B cell (primary cell): ENCODE measurements around the gene MYH14. TPM values are rescaled to one million over a fixed set of nuclear protein-coding genes. Genes with fewer than 3 reads are reported as not detected.

Source experiments
- ATAC-seq: fragments of 200-7000 bp; cut with Tn5 transposase; one replicate; pipeline ENCODE4 v1.10.0; 2021; ENCODE audit warnings: low read depth, mild to moderate bottlenecking, moderate number of reproducible peaks, moderate library complexity
- CTCF ChIA-PET: fragments of 350-600 bp; sonication (Branson Sonifier 250); formaldehyde crosslinking; loops from one replicate; lab custom pipeline; 2021; ENCODE audit warnings: antibody characterized with exemption, inconsistent platforms; lab: Charles Lee
- POLR2A ChIA-PET: fragments of 350-600 bp; sonication (Branson Sonifier 250); formaldehyde crosslinking; loops from one replicate; lab custom pipeline; 2021; ENCODE audit warnings: antibody characterized with exemption; lab: Charles Lee
- DNase-seq: peaks from one replicate; pipeline ENCODE4 v3.0.0; 2013
- H2AFZ ChIP-seq: 2 replicates; pipeline ENCODE4 v1.6.1; 2012; ENCODE audit warnings: mild to moderate bottlenecking, low read depth, low read length; ENCODE audit not compliant: insufficient read depth, poor library complexity, severe bottlenecking
- H3K27ac ChIP-seq, 2 donors: 1 replicate in 1 of 2; 2 replicates in 1 of 2; pipeline ENCODE4 v1.5.1; 2012 to 2013; ENCODE audit warnings: low read length in 2 of 2, mild to moderate bottlenecking in 2 of 2, moderate library complexity in 1 of 2
- H3K27me3 ChIP-seq, 4 experiments: fragments of 200-600 bp in 1 of 4; sonication (generic) in 1 of 4; replicated peaks in 1 of 4; 1 replicate in 2 of 4; 2 replicates in 2 of 4; pipeline versions ENCODE4 v1.6.1 to v1.7.0; 2013 to 2016; ENCODE audit warnings: low read length in 3 of 4, mild to moderate bottlenecking in 2 of 4, mixed read lengths in 1 of 4, moderate library complexity in 1 of 4; ENCODE audit not compliant: insufficient read depth in 4 of 4, control insufficient read depth in 3 of 4; ENCODE audit errors: control extremely low read depth in 1 of 4
- H3K36me3 ChIP-seq, 2 experiments: replicated peaks in 1 of 2; 1 replicate in 1 of 2; 2 replicates in 1 of 2; pipeline versions ENCODE4 v1.6.1 to v1.7.1; 2013; ENCODE audit warnings: low read length in 1 of 2; ENCODE audit not compliant: insufficient read depth in 2 of 2, control insufficient read depth in 1 of 2; ENCODE audit errors: control extremely low read depth in 1 of 2, extremely low read depth in 1 of 2
- H3K4me1 ChIP-seq, 2 donors: fragments of 200-600 bp in 1 of 2; sonication (generic) in 1 of 2; 1 replicate in 1 of 2; 2 replicates in 1 of 2; pipeline versions ENCODE4 v1.5.1 to v1.6.1; 2013 to 2017; ENCODE audit warnings: low read length in 2 of 2; ENCODE audit not compliant: control insufficient read depth in 2 of 2, insufficient read depth in 2 of 2
- H3K4me2 ChIP-seq: replicated peaks from 2 replicates; pipeline ENCODE3; 2012; ENCODE audit warnings: mild to moderate bottlenecking, low read depth, low read length; ENCODE audit not compliant: poor library complexity, severe bottlenecking
- H3K4me3 ChIP-seq, 5 experiments: fragments of 200-600 bp in 1 of 5; sonication (generic) in 1 of 5; 1 replicate in 3 of 5; 2 replicates in 2 of 5; pipeline versions ENCODE4 v1.5.1 to v1.7.0; 2011 to 2016; ENCODE audit warnings: low read length in 4 of 5, mild to moderate bottlenecking in 4 of 5, low read depth in 2 of 5, control low read depth in 1 of 5, moderate library complexity in 1 of 5; ENCODE audit not compliant: insufficient read depth in 1 of 5; ENCODE audit errors: control extremely low read depth in 1 of 5, extremely low read depth in 1 of 5
- H3K79me2 ChIP-seq: fragments of 200-600 bp; sonication (generic); one replicate; pipeline ENCODE4 v1.6.0; 2016; ENCODE audit warnings: low read length; ENCODE audit not compliant: control insufficient read depth, insufficient read depth
- H3K9ac ChIP-seq: fragments of 200-600 bp; sonication (generic); 2 replicates; pipeline ENCODE4 v1.6.1; 2017; ENCODE audit warnings: mild to moderate bottlenecking, low read length, moderate library complexity
- H3K9me3 ChIP-seq, 3 donors: one replicate each; pipeline versions ENCODE4 v1.6.1 to v1.7.1; 2013; ENCODE audit warnings: low read length in 2 of 3; ENCODE audit not compliant: control insufficient read depth in 2 of 3, insufficient read depth in 1 of 3; ENCODE audit errors: control extremely low read depth in 1 of 3
- H4K20me1 ChIP-seq: 2 replicates; pipeline ENCODE4 v1.6.0; 2012; ENCODE audit warnings: mild to moderate bottlenecking, low read length; ENCODE audit not compliant: insufficient read depth, control insufficient read depth, poor library complexity, severe bottlenecking
- H3K27ac Mint-ChIP-seq: one replicate; pipeline ENCODE4 v1.8.0; 2021; ENCODE audit warnings: mixed read lengths
- H3K27me3 Mint-ChIP-seq: one replicate; pipeline ENCODE4 v1.8.0; 2021; ENCODE audit warnings: mixed read lengths
- H3K4me1 Mint-ChIP-seq: one replicate; pipeline ENCODE4 v1.8.0; 2021; ENCODE audit warnings: mixed read lengths
- H3K4me3 Mint-ChIP-seq: one replicate; pipeline ENCODE4 v1.8.0; 2021; ENCODE audit warnings: mixed read lengths
- H3K9me3 Mint-ChIP-seq: one replicate; pipeline ENCODE4 v1.8.0; 2022; ENCODE audit warnings: mixed read lengths; ENCODE audit not compliant: insufficient read depth
- CTCF ChIP-seq: fragments of 200-600 bp; IDR thresholded peaks from one replicate; pipeline ENCODE4 v1.8.0; 2022; ENCODE audit warnings: antibody characterized with exemption, mild to moderate bottlenecking
- EZH2 ChIP-seq: IDR thresholded peaks from 2 replicates; pipeline ENCODE4 v1.6.1; 2012; ENCODE audit warnings: borderline replicate concordance, low read depth, mild to moderate bottlenecking, moderate library complexity, low read length; ENCODE audit not compliant: insufficient read depth, poor library complexity, severe bottlenecking
- WGBS: methylation state at CpG from one replicate; pipeline ENCODE4 v1.1.5; 2013; ENCODE audit warnings: missing lambda C conversion rate; ENCODE audit not compliant: insufficient coverage; 5-methylcytosine and 5-hydroxymethylcytosine counted together
- intact Hi-C: fragments of 100-400 bp; cut with micrococcal nuclease; formaldehyde crosslinking; loops from one replicate; pipeline ENCODE4 v1.10.0; 2022
- polyA plus RNA-seq: library from polyadenylated mRNA; depleted of rRNA; stranded (reverse); fragments of >200 nt; gene quantifications from 2 replicates; pipeline ENCODE4 v1.2.3, GENCODE V29; 2012
- total RNA-seq, 2 donors: library from RNA; stranded (reverse); fragments of 120-200 nt in 1 of 2; gene quantifications; 1 replicate in 1 of 2; 2 replicates in 1 of 2; pipeline versions ENCODE4 v1.2.3 to v1.2.4, GENCODE V29; 2013 to 2022

The MYH14 gene
- total and polyA plus RNA-seq, 2 donors (not counting 1 experiment from before 2014, with no cell fraction given), result not detected

GRCh38 chr19:50266041-50266440 is 62.6 kb downstream of the MYH14 start:
- POLR2A ChIA-PET, result no interaction called here
- no peaks in the 10 kb centered on the region for H3K9me3 Mint-ChIP-seq
- H4K20me1 ChIP-seq, result no peaks in the 10 kb centered on the region
- H3K4me1 Mint-ChIP-seq, result no peaks in the 10 kb centered on the region
- H3K79me2 ChIP-seq, result no peaks in the 10 kb centered on the region
- H3K36me3 ChIP-seq, result no peaks in the 10 kb centered on the region
- H2AFZ ChIP-seq, result no peak overlapping the region
- H3K27me3 ChIP-seq, result peaks cover 0 to 7% (median 0%) of the 10 kb centered on the region in 4 experiments
- no peak overlapping the region for H3K27ac ChIP-seq
- WGBS, result 100% methylated on average over 3 of the region's 8 CpGs
- H3K9ac ChIP-seq, result no peak overlapping the region
- no peaks in the 10 kb centered on the region for H3K4me1 ChIP-seq
- ATAC-seq (no peak), DNase-seq (no peak)
- peaks cover 22% of the 10 kb centered on the region for H3K27me3 Mint-ChIP-seq
- peaks cover 0 to 21% (median 0%) of the 10 kb centered on the region in 3 donors for H3K9me3 ChIP-seq
- TF ChIP-seq EZH2, result no peak
- TF ChIP-seq CTCF, result no peak
- no peak overlapping the region for H3K4me2 ChIP-seq
- no peak overlapping the region for H3K27ac Mint-ChIP-seq
- no peak overlapping the region for H3K4me3 ChIP-seq
- intact Hi-C loops, result no loop called here
- CTCF ChIA-PET, result no interaction called here
- H3K4me3 Mint-ChIP-seq, result no peak overlapping the region

- ATAC-seq, result no peak
- CTCF ChIA-PET, result interaction anchor here (0.9 kb wide), 1 partner anchor 517 kb away, joined by 4 read pairs; no protein-coding TSS in a partner anchor
- Mint-ChIP-seq H3K27me3 (peaks cover 24% of the 10 kb centered on the region), H3K27ac (no peak overlapping the region), H3K4me1 (no peaks in the 10 kb centered on the region), H3K4me3 (no peak overlapping the region), H3K9me3 (no peaks in the 10 kb centered on the region)
- H3K9me3 ChIP-seq, result peaks cover 0 to 21% (median 0%) of the 10 kb centered on the region in 3 donors
- no peak overlapping the region for H3K4me3 ChIP-seq
- no peaks in the 10 kb centered on the region for H3K79me2 ChIP-seq
- intact Hi-C loops, result no loop called here
- no peaks in the 10 kb centered on the region for H3K4me1 ChIP-seq
- no peaks in the 10 kb centered on the region for H3K36me3 ChIP-seq
- no peak overlapping the region for H3K9ac ChIP-seq
- no peak overlapping the region for H3K27ac ChIP-seq
- DNase-seq, result no peak
- no peaks in the 10 kb centered on the region for H4K20me1 ChIP-seq
- POLR2A ChIA-PET, result no interaction called here
- TF ChIP-seq EZH2 (no peak), CTCF (no peak)
- no peak overlapping the region for H2AFZ ChIP-seq
- H3K27me3 ChIP-seq, result peaks cover 0 to 7% (median 0%) of the 10 kb centered on the region in 4 experiments
- 26% methylated on average over 19 of the region's 20 CpGs for WGBS
- no peak overlapping the region for H3K4me2 ChIP-seq
These were observed 63.5 kb downstream of the MYH14 start for GRCh38 chr19:50266896-50267295.
